HepG2 (cell line): ENCODE measurements around the gene NOTCH2. TPM values are rescaled to one million over a fixed set of nuclear protein-coding genes. Genes with fewer than 3 reads are reported as not detected.
A peak's percentile ranks its signal among the peaks of the same experiment; 100 is the strongest.

Source experiments
- ARHGAP35 ChIP-seq: sonication (generic); formaldehyde crosslinking; IDR thresholded peaks from 2 replicates; pipeline ENCODE4 v1.9.0; 2022; ENCODE audit warnings: mild to moderate bottlenecking, inconsistent platforms, moderate library complexity, missing genetic modification reagents, borderline replicate concordance
- CSRNP1 ChIP-seq: sonication (generic); formaldehyde crosslinking; IDR thresholded peaks from 2 replicates; pipeline ENCODE4 v1.8.1; 2023; ENCODE audit warnings: mild to moderate bottlenecking, missing genetic modification reagents
- ELF4 ChIP-seq: sonication (generic); formaldehyde crosslinking; IDR thresholded peaks from 2 replicates; pipeline ENCODE4 v1.5.0; 2020; ENCODE audit warnings: missing genetic modification reagents, mild to moderate bottlenecking, moderate library complexity, borderline replicate concordance
- GFI1 ChIP-seq: sonication (generic); formaldehyde crosslinking; IDR thresholded peaks from 2 replicates; pipeline ENCODE4 v1.5.0; 2020; ENCODE audit warnings: missing genetic modification reagents, mild to moderate bottlenecking, borderline replicate concordance
- PLRG1 ChIP-seq: fragments of 450-650 bp; conservative IDR thresholded peaks from 2 replicates; pipeline ENCODE4 v1.6.1; 2016
- PPARG ChIP-seq: conservative IDR thresholded peaks from 2 replicates; pipeline ENCODE4 v1.6.1; 2016; ENCODE audit warnings: missing biosample characterization, missing genetic modification reagents
- RARG ChIP-seq: sonication (generic); formaldehyde crosslinking; IDR thresholded peaks from 2 replicates; pipeline ENCODE4 v1.4.0; 2020; ENCODE audit warnings: low read depth, mild to moderate bottlenecking, missing genetic modification reagents
- SMC3 ChIP-seq: IDR thresholded peaks from 2 replicates; pipeline ENCODE4 v1.6.1; 2011; ENCODE audit warnings: low read length, improper control_type of control experiment
- ZFP62 ChIP-seq: sonication (generic); formaldehyde crosslinking; IDR thresholded peaks from 2 replicates; pipeline ENCODE4 v1.4.0; 2020; ENCODE audit warnings: missing genetic modification reagents
- ZNF280B ChIP-seq: sonication (generic); formaldehyde crosslinking; IDR thresholded peaks from 2 replicates; pipeline ENCODE4 v1.5.0; 2020; ENCODE audit warnings: missing genetic modification reagents, mild to moderate bottlenecking, borderline replicate concordance
- ZNF335 ChIP-seq: sonication (generic); formaldehyde crosslinking; IDR thresholded peaks from 2 replicates; pipeline ENCODE4 v1.4.0; 2020; ENCODE audit warnings: missing genetic modification reagents
- polyA plus RNA-seq, 8 experiments: library from polyadenylated mRNA; depleted of rRNA in 3 of 8; stranded (reverse) in 7 of 8; unstranded in 1 of 8; fragments of >200 nt; fragmentation: Illumina TruSeq in 4 of 8; extraction: Trizol in 4 of 8; gene quantifications; 2 replicates each; pipeline versions ENCODE4 v1.2.1 to v1.2.3, GENCODE V29; 2011 to 2016; ENCODE audit warnings: low read depth in 4 of 8, missing spikeins in 1 of 8, mixed read lengths in 1 of 8; ENCODE audit not compliant: insufficient read depth in 1 of 8
- total RNA-seq, 5 experiments: library from RNA; depleted of rRNA; stranded (reverse); fragments of >200 nt; fragmentation: Illumina TruSeq; extraction: Trizol; gene quantifications; 2 replicates each; pipeline ENCODE4 v1.2.3, GENCODE V29; 2016; ENCODE audit warnings: low read depth in 1 of 5
- TF ChIP-seq, protein P1 (sequence below): sonication (generic); formaldehyde crosslinking; IDR thresholded peaks from 2 replicates; pipeline ENCODE4 v1.4.0; 2020; ENCODE audit warnings: mild to moderate bottlenecking, missing genetic modification reagents
- TF ChIP-seq, protein P2 (sequence below): sonication (generic); formaldehyde crosslinking; IDR thresholded peaks from 2 replicates; pipeline ENCODE4 v1.4.0; 2020; ENCODE audit warnings: missing genetic modification reagents

NOTCH2 gene
- total and polyA plus RNA-seq, 2 of the 13 experiments (the other 11 are each of a cell fraction or from before 2014, with no cell fraction given) = 4.0 to 11.4 TPM

DNA sequence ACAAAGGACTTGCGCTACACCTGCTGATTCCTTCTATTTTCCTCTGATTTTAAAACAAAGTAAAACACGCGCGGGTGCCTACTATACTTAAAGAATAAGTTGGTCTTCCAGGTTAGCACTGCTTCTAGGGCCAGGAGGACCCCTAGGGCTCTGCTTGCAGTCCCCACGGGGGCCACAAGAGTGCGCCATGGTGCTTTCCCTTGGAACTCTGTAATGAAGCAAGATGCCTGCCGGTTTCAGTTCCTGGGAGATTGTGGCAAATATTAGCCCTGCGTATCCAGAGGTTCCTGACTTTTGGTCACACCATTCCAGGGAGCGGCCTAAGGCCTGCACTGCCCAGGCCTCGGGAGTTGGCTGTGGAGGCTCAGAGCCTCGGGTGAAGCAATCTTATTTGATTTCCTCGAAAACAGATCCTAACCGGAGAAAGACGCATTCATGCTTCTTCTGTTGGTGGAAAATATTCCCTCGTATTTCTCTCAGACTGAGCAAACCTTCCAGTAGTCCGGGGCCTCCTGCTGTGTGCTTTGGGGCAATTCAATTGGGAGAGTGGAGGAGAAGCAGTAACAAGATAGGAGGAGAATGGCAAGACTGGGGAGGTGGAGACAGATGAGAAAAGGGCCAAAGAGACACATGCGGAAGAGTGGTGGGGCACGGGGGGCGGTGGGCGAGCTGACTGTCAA, 198.4 kb downstream of the NOTCH2 start (continued):
- TF ChIP-seq, protein P1, sequence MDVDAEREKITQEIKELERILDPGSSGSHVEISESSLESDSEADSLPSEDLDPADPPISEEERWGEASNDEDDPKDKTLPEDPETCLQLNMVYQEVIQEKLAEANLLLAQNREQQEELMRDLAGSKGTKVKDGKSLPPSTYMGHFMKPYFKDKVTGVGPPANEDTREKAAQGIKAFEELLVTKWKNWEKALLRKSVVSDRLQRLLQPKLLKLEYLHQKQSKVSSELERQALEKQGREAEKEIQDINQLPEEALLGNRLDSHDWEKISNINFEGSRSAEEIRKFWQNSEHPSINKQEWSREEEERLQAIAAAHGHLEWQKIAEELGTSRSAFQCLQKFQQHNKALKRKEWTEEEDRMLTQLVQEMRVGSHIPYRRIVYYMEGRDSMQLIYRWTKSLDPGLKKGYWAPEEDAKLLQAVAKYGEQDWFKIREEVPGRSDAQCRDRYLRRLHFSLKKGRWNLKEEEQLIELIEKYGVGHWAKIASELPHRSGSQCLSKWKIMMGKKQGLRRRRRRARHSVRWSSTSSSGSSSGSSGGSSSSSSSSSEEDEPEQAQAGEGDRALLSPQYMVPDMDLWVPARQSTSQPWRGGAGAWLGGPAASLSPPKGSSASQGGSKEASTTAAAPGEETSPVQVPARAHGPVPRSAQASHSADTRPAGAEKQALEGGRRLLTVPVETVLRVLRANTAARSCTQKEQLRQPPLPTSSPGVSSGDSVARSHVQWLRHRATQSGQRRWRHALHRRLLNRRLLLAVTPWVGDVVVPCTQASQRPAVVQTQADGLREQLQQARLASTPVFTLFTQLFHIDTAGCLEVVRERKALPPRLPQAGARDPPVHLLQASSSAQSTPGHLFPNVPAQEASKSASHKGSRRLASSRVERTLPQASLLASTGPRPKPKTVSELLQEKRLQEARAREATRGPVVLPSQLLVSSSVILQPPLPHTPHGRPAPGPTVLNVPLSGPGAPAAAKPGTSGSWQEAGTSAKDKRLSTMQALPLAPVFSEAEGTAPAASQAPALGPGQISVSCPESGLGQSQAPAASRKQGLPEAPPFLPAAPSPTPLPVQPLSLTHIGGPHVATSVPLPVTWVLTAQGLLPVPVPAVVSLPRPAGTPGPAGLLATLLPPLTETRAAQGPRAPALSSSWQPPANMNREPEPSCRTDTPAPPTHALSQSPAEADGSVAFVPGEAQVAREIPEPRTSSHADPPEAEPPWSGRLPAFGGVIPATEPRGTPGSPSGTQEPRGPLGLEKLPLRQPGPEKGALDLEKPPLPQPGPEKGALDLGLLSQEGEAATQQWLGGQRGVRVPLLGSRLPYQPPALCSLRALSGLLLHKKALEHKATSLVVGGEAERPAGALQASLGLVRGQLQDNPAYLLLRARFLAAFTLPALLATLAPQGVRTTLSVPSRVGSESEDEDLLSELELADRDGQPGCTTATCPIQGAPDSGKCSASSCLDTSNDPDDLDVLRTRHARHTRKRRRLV (CRISPR knock-in tag) = no peak
- TF ChIP-seq ARHGAP35 (CRISPR knock-in tag) (no peak), GFI1 (no peak), SMC3 (peak; percentile 90), PLRG1 (no peak), ZNF280B (no peak), ZFP62 (CRISPR knock-in tag) (no peak), PPARG (no peak), ELF4 (CRISPR knock-in tag) (no peak), ZNF335 (CRISPR knock-in tag) (no peak), CSRNP1 (CRISPR knock-in tag) (no peak), RARG (no peak)
- TF ChIP-seq, protein P2, sequence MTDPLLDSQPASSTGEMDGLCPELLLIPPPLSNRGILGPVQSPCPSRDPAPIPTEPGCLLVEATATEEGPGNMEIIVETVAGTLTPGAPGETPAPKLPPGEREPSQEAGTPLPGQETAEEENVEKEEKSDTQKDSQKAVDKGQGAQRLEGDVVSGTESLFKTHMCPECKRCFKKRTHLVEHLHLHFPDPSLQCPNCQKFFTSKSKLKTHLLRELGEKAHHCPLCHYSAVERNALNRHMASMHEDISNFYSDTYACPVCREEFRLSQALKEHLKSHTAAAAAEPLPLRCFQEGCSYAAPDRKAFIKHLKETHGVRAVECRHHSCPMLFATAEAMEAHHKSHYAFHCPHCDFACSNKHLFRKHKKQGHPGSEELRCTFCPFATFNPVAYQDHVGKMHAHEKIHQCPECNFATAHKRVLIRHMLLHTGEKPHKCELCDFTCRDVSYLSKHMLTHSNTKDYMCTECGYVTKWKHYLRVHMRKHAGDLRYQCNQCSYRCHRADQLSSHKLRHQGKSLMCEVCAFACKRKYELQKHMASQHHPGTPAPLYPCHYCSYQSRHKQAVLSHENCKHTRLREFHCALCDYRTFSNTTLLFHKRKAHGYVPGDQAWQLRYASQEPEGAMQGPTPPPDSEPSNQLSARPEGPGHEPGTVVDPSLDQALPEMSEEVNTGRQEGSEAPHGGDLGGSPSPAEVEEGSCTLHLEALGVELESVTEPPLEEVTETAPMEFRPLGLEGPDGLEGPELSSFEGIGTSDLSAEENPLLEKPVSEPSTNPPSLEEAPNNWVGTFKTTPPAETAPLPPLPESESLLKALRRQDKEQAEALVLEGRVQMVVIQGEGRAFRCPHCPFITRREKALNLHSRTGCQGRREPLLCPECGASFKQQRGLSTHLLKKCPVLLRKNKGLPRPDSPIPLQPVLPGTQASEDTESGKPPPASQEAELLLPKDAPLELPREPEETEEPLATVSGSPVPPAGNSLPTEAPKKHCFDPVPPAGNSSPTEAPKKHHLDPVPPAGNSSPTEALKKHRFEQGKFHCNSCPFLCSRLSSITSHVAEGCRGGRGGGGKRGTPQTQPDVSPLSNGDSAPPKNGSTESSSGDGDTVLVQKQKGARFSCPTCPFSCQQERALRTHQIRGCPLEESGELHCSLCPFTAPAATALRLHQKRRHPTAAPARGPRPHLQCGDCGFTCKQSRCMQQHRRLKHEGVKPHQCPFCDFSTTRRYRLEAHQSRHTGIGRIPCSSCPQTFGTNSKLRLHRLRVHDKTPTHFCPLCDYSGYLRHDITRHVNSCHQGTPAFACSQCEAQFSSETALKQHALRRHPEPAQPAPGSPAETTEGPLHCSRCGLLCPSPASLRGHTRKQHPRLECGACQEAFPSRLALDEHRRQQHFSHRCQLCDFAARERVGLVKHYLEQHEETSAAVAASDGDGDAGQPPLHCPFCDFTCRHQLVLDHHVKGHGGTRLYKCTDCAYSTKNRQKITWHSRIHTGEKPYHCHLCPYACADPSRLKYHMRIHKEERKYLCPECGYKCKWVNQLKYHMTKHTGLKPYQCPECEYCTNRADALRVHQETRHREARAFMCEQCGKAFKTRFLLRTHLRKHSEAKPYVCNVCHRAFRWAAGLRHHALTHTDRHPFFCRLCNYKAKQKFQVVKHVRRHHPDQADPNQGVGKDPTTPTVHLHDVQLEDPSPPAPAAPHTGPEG = no peak
